ENCODE measurements around the gene MEAK7.

- no peak for TF ChIP-seq CTCF (IDR thresholded peaks at IDR 0.05; ENCODE audit: low read depth, low read length)
- TF ChIP-seq POLR2A (IDR thresholded peaks at IDR 0.05; ENCODE audit: extremely low read depth, insufficient read length) = no peak
Observed at GRCh38 chr16:84461029-84461412, 43.4 kb downstream of the MEAK7 start.

Measured in NB4 (cell line).